Measurements from ENCODE around the gene ANKRD55.

GRCh38 chr5:56159521-56159947, 73.6 kb downstream of the ANKRD55 start:
- TF ChIP-seq CTCF (IDR thresholded peaks at IDR 0.05; ENCODE audit: control extremely low read depth in 1 of 3, insufficient read depth in 1 of 3, low read depth in 1 of 3, low read length in 3 of 3) (no peak), SRF (IDR thresholded peaks at IDR 0.05; ENCODE audit: low read depth, low read length) (no peak), POLR2A (IDR thresholded peaks at IDR 0.05; ENCODE audit: control extremely low read depth in 1 of 2, low read depth in 2 of 2, low read length in 2 of 2) (no peak), TCF12 (IDR thresholded peaks at IDR 0.05; ENCODE audit: low read depth, low read length) (no peak), CHD2 (IDR thresholded peaks at IDR 0.05; ENCODE audit: low read length) (no peak), PHF8 (conservative IDR thresholded peaks at IDR 0.05; ENCODE audit: low read depth, low read length) (no peak), GTF2F1 (IDR thresholded peaks at IDR 0.05; ENCODE audit: borderline replicate concordance, low read depth, low read length) (no peak), HDAC2 (IDR thresholded peaks at IDR 0.05; ENCODE audit: borderline replicate concordance in 1 of 2, low read depth in 2 of 2, low read length in 2 of 2) (no peak)
